Myocyte (in vitro differentiated cells): Measurements from ENCODE around the gene NMRAL1. TPM values are rescaled to one million over a fixed set of nuclear protein-coding genes. Genes with fewer than 3 reads are reported as not detected.
A peak's percentile ranks its signal among the peaks of the same experiment; 100 is the strongest.

Experiments
- DNase-seq: peaks from one replicate; pipeline ENCODE4 v3.0.0-alpha.2; 2012; ENCODE audit warnings: low read depth
- total RNA-seq: library from RNA; depleted of rRNA; stranded (reverse); fragments of >200 nt; gene quantifications from 2 replicates; pipeline ENCODE4 v1.2.3, GENCODE V29; 2014

The NMRAL1 gene
- total RNA-seq, 1 donor from 2014 or later, result 22.6 TPM

GRCh38 chr16:4426722-4427372 is 47.6 kb downstream of the NMRAL1 start:
- DNase-seq, result no peak

GRCh38 chr16:4426021-4426684 is 48.3 kb downstream of the NMRAL1 start:
- DNase-seq, result no peak

- peak; percentile 94 for DNase-seq
These were observed 48.9 kb downstream of the NMRAL1 start, which contains the start of gene DNAJA3 for GRCh38 chr16:4425378-4426020. Gene DNAJA3 (plus strand): TSS chr16:4425868. CDS start chr16:4425882, 14 bp downstream.

GRCh38 chr16:4420505-4421105 is 53.8 kb downstream of the NMRAL1 start:
- no peak for DNase-seq

- peak; percentile 27 for DNase-seq
These were observed 54.9 kb downstream of the NMRAL1 start for GRCh38 chr16:4419402-4419959.

- DNase-seq, result peak; percentile 96
These were observed 58.0 kb downstream of the NMRAL1 start, which contains the start of gene CORO7 for GRCh38 chr16:4416200-4417032. Gene CORO7 (minus strand): TSS chr16:4416596. CDS start chr16:4416518, 78 bp downstream.

GRCh38 chr16:4415538-4416199 is 58.8 kb downstream of the NMRAL1 start:
- peak; percentile 57 for DNase-seq

- DNase-seq, result peak; percentile 30
These were observed 60.1 kb downstream of the NMRAL1 start for GRCh38 chr16:4414187-4414917.

GRCh38 chr16:4412854-4413253 is 61.6 kb downstream of the NMRAL1 start:
- DNase-seq, result peak; percentile 57

- DNase-seq, result no peak
These were observed 62.3 kb downstream of the NMRAL1 start for GRCh38 chr16:4412159-4412558.

Other genes with a start within 250 kb of the NMRAL1 start
- gene SRL, start 232.5 kb downstream of the NMRAL1 start, total RNA-seq, result 1.9 and 2.7 TPM in 2 replicates
- 4.4 and 5.0 TPM in 2 replicates for gene TFAP4, start 201.6 kb downstream of the NMRAL1 start, total RNA-seq
- 3.3 and 4.5 TPM in 2 replicates for gene GLIS2, start 158.6 kb downstream of the NMRAL1 start, total RNA-seq
- 28.4 and 50.7 TPM in 2 replicates for gene PAM16, start 123.3 kb downstream of the NMRAL1 start, total RNA-seq
- 7.5 and 10.9 TPM in 2 replicates for gene VASN, start 102.8 kb downstream of the NMRAL1 start, total RNA-seq
- gene CORO7, start 58.0 kb downstream of the NMRAL1 start, total RNA-seq, result 122 and 370 TPM in 2 replicates
- gene DNAJA3, start 48.8 kb downstream of the NMRAL1 start, total RNA-seq, result 67.6 and 72.7 TPM in 2 replicates
- gene HMOX2, start 1.8 kb upstream of the NMRAL1 start, total RNA-seq, result 35.4 and 37.5 TPM in 2 replicates
- gene CDIP1, start 64.1 kb upstream of the NMRAL1 start, total RNA-seq, result 30.6 and 38.4 TPM in 2 replicates
- gene C16orf96, start 81.7 kb upstream of the NMRAL1 start, total RNA-seq, result 0.11 and 0.16 TPM in 2 replicates
- 10.0 and 12.8 TPM in 2 replicates for gene UBALD1, start 140.3 kb upstream of the NMRAL1 start, total RNA-seq
- 31.9 and 33.6 TPM in 2 replicates for gene MGRN1, start 150.2 kb upstream of the NMRAL1 start, total RNA-seq
- 81.4 and 102 TPM in 2 replicates for gene NUDT16L1, start 218.9 kb upstream of the NMRAL1 start, total RNA-seq